Right renal cortex interstitium (tissue), 3 donors: ENCODE results near the gene ZNF581. TPM values are rescaled to one million over a fixed set of nuclear protein-coding genes. Genes with fewer than 3 reads are reported as not detected.
A peak's percentile ranks its signal among the peaks of the same experiment; 100 is the strongest.

ENCODE experiments used
- DNase-seq, 3 donors: peaks; one replicate each; pipeline ENCODE4 v3.0.0-alpha.2; 2013; ENCODE audit warnings: low read depth in 3 of 3, low spot score in 2 of 3
- polyA plus RNA-seq, 3 donors: library from polyadenylated mRNA; unstranded; fragments of 120-200 nt; gene quantifications; one replicate each; pipeline ENCODE4 v1.2.1, GENCODE V29; 2013; ENCODE audit not compliant: insufficient read length in 3 of 3

Gene ZNF581
- polyA plus RNA-seq, 3 donors, result 22.1 to 24.5 (median 24.2) TPM

- DNase-seq, result no peak
Measured at GRCh38 chr19:55647732-55648584, 4.5 kb downstream of the ZNF581 start, which contains the start of gene CCDC106. Gene CCDC106 (plus strand): TSS chr19:55648212. CDS start chr19:55649047, 835 bp downstream.

DNA sequence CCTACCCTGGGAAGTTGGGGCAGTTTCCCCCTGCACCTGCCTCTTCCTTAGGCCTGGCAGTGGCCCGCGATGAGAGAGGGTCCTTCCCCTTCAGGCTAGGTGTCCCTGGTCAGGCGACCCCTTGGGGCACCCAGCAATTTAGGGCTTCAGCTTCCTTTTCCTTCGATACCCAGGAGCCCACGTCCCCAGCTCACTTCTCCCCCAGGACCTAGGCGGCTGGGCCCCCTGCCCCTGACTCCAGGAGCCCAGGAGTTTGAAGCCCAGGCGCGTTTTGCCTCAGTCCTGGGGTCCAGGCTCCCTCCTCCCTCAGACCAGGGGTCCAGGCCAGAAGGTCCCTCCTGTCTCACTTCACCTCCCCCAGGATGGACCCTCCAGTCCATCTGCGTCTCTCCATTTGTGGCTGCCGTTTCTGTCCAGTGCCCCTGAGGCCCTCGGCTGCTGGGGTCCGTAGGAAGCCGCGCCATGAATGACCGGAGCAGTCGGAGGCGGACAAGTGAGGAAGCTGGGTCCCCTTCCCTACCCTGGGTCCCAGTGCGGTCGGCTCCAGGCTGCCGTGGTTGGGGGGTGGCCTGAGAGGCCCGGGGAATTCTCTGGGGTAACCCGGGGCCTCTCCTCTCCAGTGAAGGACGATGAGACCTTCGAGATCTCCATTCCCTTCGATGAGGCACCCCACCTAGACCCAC is 5.3 kb downstream of the ZNF581 start:
- no peak for DNase-seq

DNA sequence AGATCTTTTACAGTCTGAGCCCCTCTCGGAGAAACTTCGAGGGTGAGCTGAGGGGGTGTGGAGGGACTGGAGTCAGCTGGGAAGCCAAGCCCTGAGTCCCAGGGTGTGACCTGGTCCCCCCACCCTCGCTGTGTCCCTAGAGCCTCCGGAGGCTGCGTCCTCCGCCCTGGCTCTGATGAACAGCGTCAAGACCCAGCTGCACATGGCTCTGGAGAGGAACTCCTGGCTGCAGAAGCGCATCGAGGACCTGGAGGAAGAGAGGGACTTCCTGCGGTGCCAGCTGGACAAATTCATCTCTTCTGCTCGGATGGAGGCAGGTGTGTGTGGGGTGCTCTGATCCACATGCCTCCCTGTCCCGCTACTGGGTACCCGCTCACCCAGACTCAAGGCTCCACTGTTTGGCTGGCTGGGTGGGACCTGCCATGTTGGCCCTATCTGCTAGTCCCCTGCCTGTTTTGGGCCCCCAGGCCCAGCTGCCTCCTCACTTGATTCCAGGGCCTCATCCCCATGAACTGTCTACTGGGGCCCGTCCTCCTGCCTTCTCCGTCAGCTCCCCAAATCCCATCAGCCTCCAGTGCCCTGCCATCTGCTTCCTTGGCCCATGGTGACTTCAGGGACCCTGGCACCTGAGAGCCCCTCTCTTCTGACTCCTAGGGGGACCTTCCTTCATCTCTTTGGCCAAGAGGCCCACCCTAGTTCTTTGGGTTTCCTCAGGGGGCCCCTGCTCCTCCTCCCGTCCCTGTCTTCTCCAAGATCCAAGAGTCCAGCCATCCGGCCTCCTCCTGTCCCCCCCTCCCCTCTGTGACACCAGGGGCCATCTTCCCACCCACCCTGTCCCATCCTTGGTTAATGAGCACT is 6.0 kb downstream of the ZNF581 start:
- DNase-seq, result no peak

DNA sequence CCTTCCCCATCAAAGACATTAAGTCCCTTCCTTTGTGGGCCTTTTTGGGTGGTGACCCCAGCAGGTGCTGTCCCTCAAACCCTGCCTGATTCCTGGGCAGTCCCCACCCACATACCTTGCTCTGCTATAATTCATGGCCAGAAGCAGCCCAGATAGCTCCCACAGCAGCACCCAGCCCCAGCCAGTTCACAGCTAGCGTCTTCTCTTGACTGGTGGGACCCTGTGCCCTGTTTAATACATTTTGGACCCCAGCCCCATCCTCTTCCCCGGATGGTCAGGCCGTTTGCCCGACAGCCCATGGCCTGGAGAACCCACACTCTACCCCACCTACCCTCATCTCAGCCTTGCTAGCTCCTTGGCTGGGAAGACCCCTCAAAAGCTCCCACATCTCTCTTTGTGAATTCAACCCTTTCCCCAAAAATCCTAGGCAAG is 6.7 kb downstream of the ZNF581 start:
- DNase-seq, result no peak

- no peak for DNase-seq
Measured at GRCh38 chr19:55650602-55651230, 7.3 kb downstream of the ZNF581 start.

DNA sequence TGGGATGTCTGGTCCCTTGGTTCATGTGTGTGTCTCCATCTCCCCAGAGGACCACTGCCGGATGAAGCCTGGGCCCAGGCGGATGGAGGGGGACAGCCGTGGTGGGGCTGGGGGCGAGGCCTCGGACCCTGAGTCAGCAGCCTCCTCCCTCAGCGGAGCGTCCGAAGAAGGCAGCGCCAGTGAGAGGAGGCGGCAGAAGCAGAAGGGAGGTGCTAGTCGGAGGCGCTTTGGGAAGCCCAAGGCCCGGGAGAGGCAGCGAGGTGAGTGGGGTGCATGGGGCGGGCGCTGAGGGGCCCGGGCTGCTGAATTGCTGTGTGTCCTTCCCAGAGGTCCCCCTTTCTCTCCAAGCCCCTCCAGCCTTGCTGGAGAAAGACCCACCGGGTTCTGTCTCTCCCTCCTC is 7.8 kb downstream of the ZNF581 start:
- no peak for DNase-seq

DNA sequence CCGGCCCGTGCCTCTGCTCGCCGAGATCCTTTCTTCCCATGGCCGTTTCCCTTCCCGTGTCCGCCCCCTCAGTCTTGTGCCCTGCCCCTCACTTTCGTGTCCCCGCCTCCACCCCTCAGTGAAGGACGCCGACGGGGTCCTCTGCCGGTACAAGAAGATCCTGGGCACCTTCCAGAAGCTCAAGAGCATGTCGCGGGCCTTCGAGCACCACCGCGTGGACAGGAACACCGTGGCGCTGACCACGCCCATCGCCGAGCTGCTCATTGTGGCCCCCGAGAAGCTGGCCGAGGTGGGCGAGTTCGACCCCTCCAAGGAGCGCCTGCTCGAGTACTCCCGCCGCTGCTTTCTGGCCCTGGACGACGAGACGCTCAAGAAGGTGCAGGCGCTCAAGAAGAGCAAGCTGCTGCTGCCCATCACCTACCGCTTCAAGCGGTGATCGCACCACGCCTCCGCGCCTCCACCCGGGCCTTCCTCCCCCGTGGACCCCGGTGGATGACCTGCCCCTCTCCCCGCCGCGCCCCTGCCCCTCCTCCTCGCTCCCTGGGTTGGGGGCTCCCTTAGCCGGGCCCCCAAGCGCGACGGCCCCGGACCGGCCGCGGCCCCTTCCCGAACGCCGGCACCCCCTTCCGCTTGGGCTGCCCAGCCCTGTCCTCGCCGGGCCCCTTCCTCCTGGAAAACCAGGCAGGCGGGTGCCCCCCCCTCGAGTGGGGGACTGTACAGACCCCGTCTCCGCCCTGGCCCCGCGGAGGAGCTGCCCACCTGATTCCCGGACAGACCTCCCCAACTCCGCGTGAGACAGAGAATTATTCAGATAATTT is 9.1 kb downstream of the ZNF581 start:
- DNase-seq, result no peak

DNA sequence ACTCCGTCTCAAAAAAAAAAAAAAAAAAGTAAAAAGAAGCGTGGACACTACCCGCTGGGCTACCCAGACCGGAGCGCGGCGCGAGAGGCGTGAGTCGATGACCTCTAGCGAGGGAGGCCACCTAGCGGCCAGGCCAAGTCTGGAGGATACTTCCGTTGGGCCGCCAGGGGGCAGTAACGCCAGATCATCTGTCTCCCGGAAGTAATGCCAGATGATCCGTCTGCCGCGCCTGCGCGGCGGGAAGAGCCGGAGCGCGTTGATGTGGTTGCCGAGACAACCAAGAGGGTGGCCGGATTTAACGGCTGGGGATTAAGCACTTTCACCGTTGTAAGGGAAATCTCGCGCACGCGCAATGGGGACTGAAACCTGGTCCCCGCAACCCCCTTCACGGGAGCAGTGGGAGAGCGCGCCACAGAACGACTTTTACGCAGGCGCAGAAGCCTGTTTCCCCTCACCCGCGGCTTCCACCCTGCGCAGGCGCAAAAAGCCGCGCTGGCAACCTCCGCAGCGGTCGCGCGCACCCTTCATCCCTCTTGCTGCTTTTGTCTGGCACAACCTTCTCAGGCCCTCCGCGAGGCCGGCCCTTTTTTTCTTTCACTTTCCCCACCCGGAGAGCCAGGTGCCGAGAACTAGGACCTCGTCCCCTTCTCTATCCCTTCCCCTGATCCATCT is 10.3 kb downstream of the ZNF581 start:
- DNase-seq, result peak; percentile 98 to 99 (median 98)

GRCh38 chr19:55654323-55654867 is 10.9 kb downstream of the ZNF581 start:
- peak; percentile 98 to 100 (median 99) for DNase-seq

GRCh38 chr19:55654868-55655647 is 11.6 kb downstream of the ZNF581 start, which contains the start of gene U2AF2:
Gene U2AF2 (plus strand): TSS chr19:55655035. CDS start chr19:55655105, 70 bp downstream.
- DNase-seq, result no peak

DNA sequence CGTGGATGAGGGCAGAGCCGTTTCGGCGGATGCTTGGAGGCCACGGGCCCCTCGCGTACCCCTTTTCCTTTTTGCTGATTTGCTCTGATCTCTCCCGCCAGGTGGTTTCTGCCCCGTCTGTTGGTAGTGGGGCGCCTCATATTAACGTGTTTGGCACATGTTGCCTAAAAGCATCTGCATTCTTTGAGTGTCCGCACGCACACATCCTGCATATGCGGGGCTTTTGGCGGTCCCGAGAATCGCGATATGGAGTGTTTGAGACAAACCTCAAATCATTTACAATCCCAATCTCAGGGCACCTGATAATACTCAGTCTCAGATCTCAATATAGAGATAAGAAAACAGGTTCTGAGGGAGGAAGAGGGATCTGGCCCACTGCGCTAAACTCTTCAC is 12.2 kb downstream of the ZNF581 start:
- no peak for DNase-seq

DNA sequence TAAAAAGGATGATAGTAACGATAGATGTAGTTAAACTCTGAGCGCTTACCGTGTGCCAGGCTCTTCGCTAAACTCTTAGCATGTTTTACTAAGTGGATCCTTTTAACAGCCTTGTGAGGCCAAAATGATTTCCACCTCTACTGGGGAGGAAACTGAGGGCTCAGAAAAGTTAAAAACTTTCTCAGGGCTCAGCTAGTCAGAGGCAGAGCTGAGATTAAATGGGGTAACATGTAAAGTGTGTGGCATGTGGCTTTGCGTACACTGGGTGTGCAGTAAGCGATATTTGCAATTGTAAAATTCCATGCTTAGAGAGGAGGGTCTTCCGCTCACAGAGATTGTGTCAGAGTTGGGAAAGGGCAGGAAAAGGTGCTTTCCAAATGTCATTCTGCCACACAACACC is 13.1 kb downstream of the ZNF581 start:
- no peak for DNase-seq

- DNase-seq, result no peak
Measured at GRCh38 chr19:55656988-55657747, 13.7 kb downstream of the ZNF581 start.

DNA sequence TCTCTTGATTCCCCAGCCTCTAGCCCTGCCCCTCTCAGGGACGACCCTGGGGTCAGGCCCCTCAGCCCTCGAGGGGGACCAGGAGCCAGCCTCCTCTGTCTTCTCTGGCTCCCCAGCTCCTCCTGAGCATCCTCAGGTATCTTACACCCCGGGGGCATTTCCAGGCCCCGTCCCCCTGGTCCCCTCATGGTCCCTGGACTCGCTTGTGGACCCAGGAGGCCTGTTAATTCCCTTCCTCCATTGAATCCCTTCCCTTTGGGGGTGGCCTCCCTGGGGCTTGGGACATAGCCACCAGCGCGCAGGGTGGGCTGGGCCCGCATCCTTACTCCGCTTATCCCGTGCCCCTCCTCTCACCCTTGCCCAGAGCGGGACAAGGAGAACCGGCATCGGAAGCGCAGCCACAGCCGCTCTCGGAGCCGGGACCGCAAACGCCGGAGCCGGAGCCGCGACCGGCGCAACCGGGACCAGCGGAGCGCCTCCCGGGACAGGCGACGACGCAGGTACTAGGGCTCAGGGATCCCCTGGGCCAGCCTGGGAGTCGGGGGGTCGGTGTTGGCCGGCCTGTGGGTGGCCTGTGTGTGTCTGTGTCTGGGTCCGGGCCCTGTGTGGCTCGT is 15.5 kb downstream of the ZNF581 start:
- DNase-seq, result no peak

GRCh38 chr19:55659822-55660221 is 16.4 kb downstream of the ZNF581 start:
- DNase-seq, result no peak

- DNase-seq, result no peak
Measured at GRCh38 chr19:55660404-55660803, 17.0 kb downstream of the ZNF581 start.

- no peak for DNase-seq
Measured at GRCh38 chr19:55660991-55661390, 17.5 kb downstream of the ZNF581 start.
